H1 (cell line): ENCODE measurements around the gene GNG13. TPM values are rescaled to one million over a fixed set of nuclear protein-coding genes. Genes with fewer than 3 reads are reported as not detected.
A peak's percentile ranks its signal among the peaks of the same experiment; 100 is the strongest.

Experiments
- ASH2L ChIP-seq: fragments of 200-600, 300-600 bp; sonication (generic); IDR thresholded peaks from one replicate; pipeline ENCODE4 v1.7.1; 2017; ENCODE audit warnings: low read length
- BCL11A ChIP-seq, 2 experiments: IDR thresholded peaks; one replicate each; pipeline ENCODE4 v1.6.1; 2011; ENCODE audit warnings: low read depth in 2 of 2, low read length in 2 of 2, mild to moderate bottlenecking in 2 of 2
- BRCA1 ChIP-seq: IDR thresholded peaks from 2 replicates; pipeline ENCODE4 v1.6.1; 2012; ENCODE audit warnings: low read depth, low read length, improper control_type of control experiment
- CBX5 ChIP-seq: fragments of 300-800, 300-1000 bp; sonication (generic); IDR thresholded peaks from 2 replicates; pipeline ENCODE4 v1.7.1; 2016; ENCODE audit warnings: antibody characterized with exemption, low read length, low read depth
- CHD1 ChIP-seq: IDR thresholded peaks from 2 replicates; pipeline ENCODE4 v1.6.1; 2012; ENCODE audit warnings: low read depth, low read length, improper control_type of control experiment
- CTBP2 ChIP-seq: IDR thresholded peaks from 2 replicates; pipeline ENCODE4 v1.7.0; 2011; ENCODE audit warnings: borderline replicate concordance, mild to moderate bottlenecking, moderate library complexity, mixed read lengths, low read length; ENCODE audit not compliant: insufficient read depth, insufficient read length
- EGR1 ChIP-seq: IDR thresholded peaks from 2 replicates; pipeline ENCODE4 v1.6.1; 2011; ENCODE audit warnings: low read depth, low read length, borderline replicate concordance
- EZH2 ChIP-seq: fragments of 200-600 bp; sonication (generic); IDR thresholded peaks from 2 replicates; pipeline ENCODE4 v1.7.1; 2012; ENCODE audit warnings: low read depth, mild to moderate bottlenecking, moderate library complexity, low read length, inconsistent platforms; ENCODE audit not compliant: severe bottlenecking
- GTF2F1 ChIP-seq: IDR thresholded peaks from 2 replicates; pipeline ENCODE4 v1.6.1; 2012; ENCODE audit warnings: low read depth, low read length, improper control_type of control experiment, borderline replicate concordance
- JUN ChIP-seq: IDR thresholded peaks from 2 replicates; pipeline ENCODE4 v1.6.1; 2011; ENCODE audit warnings: low read depth, mild to moderate bottlenecking, improper control_type of control experiment, low read length
- KDM4A ChIP-seq: IDR thresholded peaks from one replicate; pipeline ENCODE4 v1.7.1; 2012; ENCODE audit warnings: low read depth, mild to moderate bottlenecking, moderate library complexity, low read length, inconsistent platforms; ENCODE audit not compliant: severe bottlenecking
- MAFK ChIP-seq: IDR thresholded peaks from 2 replicates; pipeline ENCODE4 v1.6.1; 2012; ENCODE audit warnings: low read depth, mild to moderate bottlenecking, improper control_type of control experiment, low read length
- POLR2AphosphoS5 ChIP-seq: IDR thresholded peaks from 2 replicates; pipeline ENCODE4 v1.6.1; 2011; ENCODE audit warnings: low read depth, low read length
- RFX5 ChIP-seq: IDR thresholded peaks from 2 replicates; pipeline ENCODE4 v1.6.1; 2011; ENCODE audit warnings: low read depth, low read length, improper control_type of control experiment, borderline replicate concordance
- RNF2 ChIP-seq: fragments of 200-900, 300-1000 bp; sonication (generic); IDR thresholded peaks from 2 replicates; pipeline ENCODE4 v1.7.1; 2016; ENCODE audit warnings: borderline replicate concordance, low read depth, mild to moderate bottlenecking, antibody characterized with exemption, low read length; ENCODE audit not compliant: poor library complexity, severe bottlenecking; ENCODE audit errors: missing control alignments
- SAP30 ChIP-seq: fragments of 300-600 bp; sonication (generic); IDR thresholded peaks from 2 replicates; pipeline ENCODE4 v1.7.1; 2012; ENCODE audit warnings: low read length, moderate library complexity, mild to moderate bottlenecking, inconsistent platforms; ENCODE audit not compliant: insufficient read depth, insufficient replicate concordance
- SP1 ChIP-seq: IDR thresholded peaks from 2 replicates; pipeline ENCODE4 v1.6.1; 2011; ENCODE audit warnings: low read depth, low read length
- TBP ChIP-seq: IDR thresholded peaks from 2 replicates; pipeline ENCODE4 v1.6.1; 2011; ENCODE audit warnings: low read depth, low read length, improper control_type of control experiment
- TEAD4 ChIP-seq: IDR thresholded peaks from 2 replicates; pipeline ENCODE4 v1.6.1; 2012; ENCODE audit warnings: low read depth, low read length, inconsistent platforms, mixed read lengths
- polyA plus RNA-seq, 7 experiments: library from polyadenylated mRNA; depleted of rRNA in 3 of 7; stranded (reverse) in 5 of 7; unstranded in 2 of 7; fragments of >200 nt in 5 of 7; fragments of 200-250 nt in 2 of 7; gene quantifications; 1 replicate in 5 of 7; 2 replicates in 1 of 7; 4 replicates in 1 of 7; pipeline versions ENCODE4 v1.2.1 to v1.2.3, GENCODE V29; 2011 to 2013; ENCODE audit warnings: missing spikeins in 2 of 7, mixed read lengths in 2 of 7
- total RNA-seq: library from RNA; stranded (reverse); fragmentation: NEBNext Ultra II Directional; extraction: Animal tissue kit (Norgen Biotek cat#: 25700); gene quantifications from 2 replicates; pipeline ENCODE4 v1.2.1, GENCODE V29; 2021
- TF ChIP-seq, protein P1 (sequence below): IDR thresholded peaks from 2 replicates; pipeline ENCODE4 v1.6.1; 2012; ENCODE audit warnings: inconsistent platforms
- TF ChIP-seq, protein P2 (sequence below): IDR thresholded peaks from 2 replicates; pipeline ENCODE4 v1.6.1; 2012; ENCODE audit warnings: low read length, inconsistent platforms

Gene GNG13
- total and polyA plus RNA-seq, 2 of the 8 experiments (the other 6 are each of a cell fraction or from before 2014, with no cell fraction given): not detected

DNA sequence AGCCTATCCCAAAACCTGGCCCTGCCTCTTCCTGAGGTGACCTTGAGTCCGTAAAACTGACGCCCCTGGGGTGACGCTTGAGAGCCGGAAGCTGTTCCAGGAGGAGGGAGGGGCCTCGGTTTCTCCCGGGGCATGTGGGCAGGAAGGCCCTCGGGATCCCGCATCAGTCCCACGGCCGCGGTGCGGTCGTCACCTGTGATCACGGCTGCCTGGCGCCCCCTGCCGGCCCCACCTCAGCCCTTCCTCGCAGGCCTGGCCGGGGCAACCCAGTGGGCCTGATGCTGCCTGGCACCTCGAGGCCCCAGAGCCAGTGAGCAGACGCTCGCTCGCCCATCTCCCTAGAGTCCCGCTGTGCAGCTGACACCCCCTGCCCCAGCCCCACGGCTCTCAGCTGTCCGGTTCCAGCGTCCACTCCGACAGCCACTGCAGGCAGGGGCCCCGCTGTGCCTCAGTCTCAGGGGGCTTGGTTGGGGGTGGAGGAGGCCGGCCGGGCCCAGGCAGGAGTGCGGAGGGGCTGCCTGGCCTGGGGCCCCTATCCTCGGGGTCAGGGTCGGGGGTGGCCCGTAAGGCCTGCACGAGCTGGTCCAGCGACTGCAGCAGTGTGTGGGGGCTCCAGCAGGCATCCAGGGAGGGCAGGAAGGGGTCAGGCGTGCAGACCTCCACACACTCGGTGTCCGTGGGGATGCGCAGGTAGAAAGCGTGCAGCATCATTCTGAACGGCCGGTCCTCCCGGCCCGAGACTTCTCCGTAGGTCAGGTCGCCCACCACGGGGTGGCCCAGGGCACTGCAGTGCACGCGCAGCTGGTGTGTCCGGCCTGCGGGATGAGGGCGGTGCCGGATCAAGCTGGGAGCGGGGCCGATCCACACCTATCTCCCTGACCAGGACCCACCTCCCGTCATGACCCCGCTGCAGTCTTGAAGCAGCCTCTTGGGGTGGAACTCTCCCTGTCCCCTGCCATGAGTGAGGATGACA, 14.7 kb downstream of the GNG13 start (continued):
- TF ChIP-seq CBX5 (no peak), POLR2AphosphoS5 (no peak), BCL11A (IDR thresholded peaks at IDR 0.05; ENCODE audit: low read depth in 2 of 2, low read length in 2 of 2) (no peak), EGR1 (no peak), TBP (no peak), KDM4A (no peak), RNF2 (no peak), JUN (no peak), MAFK (no peak), TEAD4 (no peak), EZH2 (no peak), ASH2L (no peak), RFX5 (no peak), CTBP2 (no peak), GTF2F1 (no peak), CHD1 (no peak), SP1 (no peak), SAP30 (no peak), BRCA1 (no peak)
- TF ChIP-seq, protein P1, sequence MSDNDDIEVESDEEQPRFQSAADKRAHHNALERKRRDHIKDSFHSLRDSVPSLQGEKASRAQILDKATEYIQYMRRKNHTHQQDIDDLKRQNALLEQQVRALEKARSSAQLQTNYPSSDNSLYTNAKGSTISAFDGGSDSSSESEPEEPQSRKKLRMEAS: peak; percentile 64
- TF ChIP-seq, protein P2, sequence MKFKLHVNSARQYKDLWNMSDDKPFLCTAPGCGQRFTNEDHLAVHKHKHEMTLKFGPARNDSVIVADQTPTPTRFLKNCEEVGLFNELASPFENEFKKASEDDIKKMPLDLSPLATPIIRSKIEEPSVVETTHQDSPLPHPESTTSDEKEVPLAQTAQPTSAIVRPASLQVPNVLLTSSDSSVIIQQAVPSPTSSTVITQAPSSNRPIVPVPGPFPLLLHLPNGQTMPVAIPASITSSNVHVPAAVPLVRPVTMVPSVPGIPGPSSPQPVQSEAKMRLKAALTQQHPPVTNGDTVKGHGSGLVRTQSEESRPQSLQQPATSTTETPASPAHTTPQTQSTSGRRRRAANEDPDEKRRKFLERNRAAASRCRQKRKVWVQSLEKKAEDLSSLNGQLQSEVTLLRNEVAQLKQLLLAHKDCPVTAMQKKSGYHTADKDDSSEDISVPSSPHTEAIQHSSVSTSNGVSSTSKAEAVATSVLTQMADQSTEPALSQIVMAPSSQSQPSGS: no peak
